CD14-positive monocyte (primary cell): ENCODE results near the gene FNDC3B. TPM values are rescaled to one million over a fixed set of nuclear protein-coding genes. Genes with fewer than 3 reads are reported as not detected.

Experiments
- DNase-seq, 3 donors: peaks; one replicate each; pipeline ENCODE4 v3.0.0-alpha.2; 2011 to 2022
- H2AFZ ChIP-seq: 2 replicates; pipeline ENCODE4 v1.6.0; 2012; ENCODE audit warnings: mild to moderate bottlenecking, low read depth, low read length, inconsistent platforms; ENCODE audit not compliant: insufficient read depth, poor library complexity, severe bottlenecking
- H3K27ac ChIP-seq, 2 donors: 1 replicate in 1 of 2; 2 replicates in 1 of 2; pipeline ENCODE4 v1.5.1; 2012 to 2013; ENCODE audit warnings: low read length in 2 of 2, control low read depth in 1 of 2, inconsistent platforms in 1 of 2, low read depth in 1 of 2, mild to moderate bottlenecking in 1 of 2
- H3K27me3 ChIP-seq, 2 donors: one replicate each; pipeline versions ENCODE4 v1.6.0 to v1.6.1; 2011 to 2013; ENCODE audit warnings: low read length in 2 of 2; ENCODE audit not compliant: control insufficient read depth in 2 of 2, insufficient read depth in 2 of 2
- H3K36me3 ChIP-seq, 2 donors: replicated peaks in 1 of 2; 1 replicate in 1 of 2; 2 replicates in 1 of 2; pipeline versions ENCODE4 v1.5.1 to v1.6.1; 2012 to 2013; ENCODE audit warnings: low read length in 2 of 2, control low read depth in 1 of 2, inconsistent platforms in 1 of 2, mild to moderate bottlenecking in 1 of 2; ENCODE audit not compliant: insufficient read depth in 2 of 2, control insufficient read depth in 1 of 2
- H3K4me1 ChIP-seq, 2 donors: 1 replicate in 1 of 2; 2 replicates in 1 of 2; pipeline versions ENCODE4 v1.5.1 to v1.6.1; 2012 to 2013; ENCODE audit warnings: low read length in 2 of 2, control low read depth in 1 of 2, inconsistent platforms in 1 of 2, mild to moderate bottlenecking in 1 of 2, moderate library complexity in 1 of 2; ENCODE audit not compliant: insufficient read depth in 2 of 2, control insufficient read depth in 1 of 2
- H3K4me2 ChIP-seq: replicated peaks from 2 replicates; pipeline ENCODE3; 2012; ENCODE audit warnings: low read length, moderate library complexity, mild to moderate bottlenecking; ENCODE audit not compliant: poor library complexity, severe bottlenecking; ENCODE audit errors: extremely low read depth
- H3K4me3 ChIP-seq, 3 experiments: fragments of 200-600 bp in 1 of 3; sonication (generic) in 1 of 3; replicated peaks in 1 of 3; 1 replicate in 2 of 3; 2 replicates in 1 of 3; pipeline ENCODE4 v1.5.1; 2011 to 2013; ENCODE audit warnings: low read length in 3 of 3, mild to moderate bottlenecking in 3 of 3, control low read depth in 2 of 3, low read depth in 2 of 3, inconsistent platforms in 1 of 3, moderate library complexity in 1 of 3
- H3K79me2 ChIP-seq: 2 replicates; pipeline ENCODE4 v1.6.0; 2012; ENCODE audit warnings: mild to moderate bottlenecking, control low read depth, inconsistent platforms, low read length, moderate library complexity; ENCODE audit not compliant: insufficient read depth
- H3K9ac ChIP-seq: 2 replicates; pipeline ENCODE4 v1.6.0; 2017; ENCODE audit warnings: low read length, mild to moderate bottlenecking; ENCODE audit not compliant: insufficient read depth, poor library complexity, severe bottlenecking
- H3K9me3 ChIP-seq, 2 donors: replicated peaks in 1 of 2; 1 replicate in 1 of 2; 2 replicates in 1 of 2; pipeline versions ENCODE4 v1.5.1 to v1.6.1; 2012 to 2013; ENCODE audit warnings: low read length in 2 of 2, control low read depth in 1 of 2; ENCODE audit not compliant: control insufficient read depth in 1 of 2, insufficient read depth in 1 of 2
- H4K20me1 ChIP-seq: 2 replicates; pipeline ENCODE4 v1.6.0; 2012; ENCODE audit warnings: mild to moderate bottlenecking, low read length, control low read depth, moderate library complexity; ENCODE audit not compliant: insufficient read depth
- H3K27ac Mint-ChIP-seq, 7 donors: one replicate each; pipeline ENCODE4 v1.8.0; 2020; ENCODE audit warnings: mild to moderate bottlenecking in 7 of 7, mixed read lengths in 7 of 7, moderate library complexity in 6 of 7, inconsistent platforms in 2 of 7
- H3K27me3 Mint-ChIP-seq, 3 donors: one replicate each; pipeline ENCODE4 v1.8.0; 2021 to 2022; ENCODE audit warnings: low read depth in 3 of 3, mild to moderate bottlenecking in 3 of 3, mixed read lengths in 3 of 3, moderate library complexity in 3 of 3, inconsistent platforms in 1 of 3
- H3K36me3 Mint-ChIP-seq, 2 donors: one replicate each; pipeline ENCODE4 v1.8.0; 2020; ENCODE audit warnings: mixed read lengths in 2 of 2, inconsistent platforms in 1 of 2, mild to moderate bottlenecking in 1 of 2
- H3K4me1 Mint-ChIP-seq: one replicate; pipeline ENCODE4 v1.8.0; 2020; ENCODE audit warnings: mild to moderate bottlenecking, mixed read lengths
- H3K4me3 Mint-ChIP-seq, 2 donors: one replicate each; pipeline ENCODE4 v1.8.0; 2020; ENCODE audit warnings: mild to moderate bottlenecking in 2 of 2, mixed read lengths in 2 of 2, moderate library complexity in 1 of 2
- H3K9me3 Mint-ChIP-seq, 7 donors: one replicate each; pipeline ENCODE4 v1.8.0; 2020 to 2022; ENCODE audit warnings: mixed read lengths in 7 of 7, mild to moderate bottlenecking in 6 of 7, moderate library complexity in 6 of 7, inconsistent platforms in 2 of 7
- CTCF ChIP-seq: fragments of 200-600 bp; IDR thresholded peaks from one replicate; pipeline ENCODE4 v1.8.0; 2022; ENCODE audit warnings: antibody characterized with exemption, mild to moderate bottlenecking
- WGBS: methylation state at CpG from one replicate; pipeline ENCODE4 v1.1.5; 2013; ENCODE audit warnings: missing lambda C conversion rate; ENCODE audit not compliant: insufficient coverage; 5-methylcytosine and 5-hydroxymethylcytosine counted together
- intact Hi-C, 2 donors: fragments of 100-400 bp; cut with micrococcal nuclease; formaldehyde crosslinking; loops; one replicate each; pipeline versions ENCODE4 v1.15.0 to v1.15.1; 2023
- polyA plus RNA-seq, 3 donors: library from polyadenylated mRNA; depleted of rRNA in 1 of 3; unstranded in 2 of 3; stranded (reverse) in 1 of 3; fragments of 300-500 nt in 2 of 3; fragments of >200 nt in 1 of 3; fragmentation: Illumina TruSeq in 2 of 3; gene quantifications; 1 replicate in 2 of 3; 2 replicates in 1 of 3; pipeline ENCODE4 v1.2.3, GENCODE V29; 2012 to 2021

The FNDC3B gene
- polyA plus RNA-seq, 3 donors = 19.6 to 36.1 (median 25.7) TPM

GRCh38 chr3:172189213-172189612, 149.8 kb downstream of the FNDC3B start:
- peaks cover 94% of the 10 kb centered on the region for H3K79me2 ChIP-seq
- no peak for DNase-seq
- no peak overlapping the region for H3K27ac ChIP-seq
- TF ChIP-seq CTCF = no peak
- H3K27me3 ChIP-seq = no peaks in the 10 kb centered on the region
- H3K27ac Mint-ChIP-seq = peak overlapping the region in 1 of 7 donors; percentile 66
- H3K36me3 Mint-ChIP-seq = peaks cover 11 to 12% of the 10 kb centered on the region in 2 donors
- no peaks in the 10 kb centered on the region for H3K27me3 Mint-ChIP-seq
- no peak overlapping the region for H2AFZ ChIP-seq
- H3K9me3 ChIP-seq = no peaks in the 10 kb centered on the region
- no peak overlapping the region for H3K4me3 Mint-ChIP-seq
- H4K20me1 ChIP-seq = peaks cover 90% of the 10 kb centered on the region
- WGBS = no CpG with 5 or more reads among the region's 2 CpGs
- H3K9me3 Mint-ChIP-seq = no peaks in the 10 kb centered on the region
- no peaks in the 10 kb centered on the region for H3K36me3 ChIP-seq
- H3K4me3 ChIP-seq = no peak overlapping the region
- H3K4me1 ChIP-seq = peaks cover 13 to 18% of the 10 kb centered on the region in 2 donors
- intact Hi-C loops = no loop called here
- no peak overlapping the region for H3K4me2 ChIP-seq
- H3K4me1 Mint-ChIP-seq = peaks cover 32% of the 10 kb centered on the region
- no peak overlapping the region for H3K9ac ChIP-seq

GRCh38 chr3:172189987-172190603, 150.7 kb downstream of the FNDC3B start:
- H3K4me3 ChIP-seq = no peak overlapping the region
- DNase-seq = no peak
- Mint-ChIP-seq H3K27me3 (no peaks in the 10 kb centered on the region), H3K4me1 (peaks cover 27% of the 10 kb centered on the region), H3K27ac (peak overlapping the region in 4 of 7 donors; percentile 23 to 80 (median 40)), H3K9me3 (no peaks in the 10 kb centered on the region), H3K36me3 (peaks cover 11 to 12% of the 10 kb centered on the region in 2 donors), H3K4me3 (no peak overlapping the region)
- H3K27ac ChIP-seq = no peak overlapping the region
- H3K36me3 ChIP-seq = no peaks in the 10 kb centered on the region
- H3K9ac ChIP-seq = no peak overlapping the region
- no peak overlapping the region for H3K4me2 ChIP-seq
- H2AFZ ChIP-seq = no peak overlapping the region
- peaks cover 13 to 18% of the 10 kb centered on the region in 2 donors for H3K4me1 ChIP-seq
- H3K9me3 ChIP-seq = no peaks in the 10 kb centered on the region
- 96% methylated on average over 5 of the region's 7 CpGs for WGBS
- H3K27me3 ChIP-seq = no peaks in the 10 kb centered on the region
- peaks cover 90% of the 10 kb centered on the region for H4K20me1 ChIP-seq
- H3K79me2 ChIP-seq = peaks cover 94% of the 10 kb centered on the region
- intact Hi-C loops = no loop called here
- no peak for TF ChIP-seq CTCF
